H9 (cell line): ENCODE data around the gene GPAT2. TPM values are rescaled to one million over a fixed set of nuclear protein-coding genes. Genes with fewer than 3 reads are reported as not detected.
A peak's percentile ranks its signal among the peaks of the same experiment; 100 is the strongest.
"Not testable (repeated sequence)": the region's sequence is repeated elsewhere in the genome, so short reads cannot be mapped to it uniquely, and the experiment has no call there.

Source experiments
- DNase-seq: peaks from one replicate; pipeline ENCODE4 v3.0.0-alpha.2; 2017
- H2AFZ ChIP-seq: one replicate; pipeline ENCODE4 v1.6.1; 2013; ENCODE audit warnings: mild to moderate bottlenecking, low read length, control low read depth, moderate library complexity
- H2AK5ac ChIP-seq: 2 replicates; pipeline ENCODE4 v1.6.1; 2013; ENCODE audit warnings: low read length, control low read depth, mixed read lengths; ENCODE audit not compliant: insufficient read length
- H2BK120ac ChIP-seq: one replicate; pipeline ENCODE4 v1.6.1; 2013; ENCODE audit warnings: low read depth, mild to moderate bottlenecking, low read length, control low read depth, inconsistent platforms; ENCODE audit not compliant: poor library complexity, severe bottlenecking
- H2BK12ac ChIP-seq: 2 replicates; pipeline ENCODE4 v1.6.1; 2013; ENCODE audit warnings: low read length, control low read depth, mixed read lengths, low read depth; ENCODE audit not compliant: insufficient read length
- H2BK15ac ChIP-seq: 2 replicates; pipeline ENCODE4 v1.6.1; 2013; ENCODE audit warnings: low read depth, low read length, control low read depth
- H2BK20ac ChIP-seq: one replicate; pipeline ENCODE4 v1.6.1; 2013; ENCODE audit warnings: low read depth, mild to moderate bottlenecking, low read length, control low read depth, inconsistent platforms; ENCODE audit not compliant: poor library complexity, severe bottlenecking
- H2BK5ac ChIP-seq: 2 replicates; pipeline ENCODE4 v1.6.1; 2013; ENCODE audit warnings: low read length, control low read depth, mixed read lengths; ENCODE audit not compliant: insufficient read length
- H3K14ac ChIP-seq: 2 replicates; pipeline ENCODE4 v1.6.1; 2013; ENCODE audit warnings: low read length, control low read depth; ENCODE audit not compliant: insufficient read depth
- H3K18ac ChIP-seq: 2 replicates; pipeline ENCODE4 v1.6.1; 2013; ENCODE audit warnings: low read depth, mild to moderate bottlenecking, mixed read lengths, low read length, control low read depth; ENCODE audit not compliant: insufficient read length
- H3K23ac ChIP-seq: 2 replicates; pipeline ENCODE4 v1.6.1; 2013; ENCODE audit warnings: low read length, control low read depth, mixed read lengths, low read depth; ENCODE audit not compliant: insufficient read length
- H3K23me2 ChIP-seq: 2 replicates; pipeline ENCODE4 v1.6.1; 2013; ENCODE audit warnings: low read depth, mild to moderate bottlenecking, mixed read lengths, low read length, control low read depth; ENCODE audit not compliant: insufficient read length, poor library complexity, severe bottlenecking
- H3K27ac ChIP-seq: 2 replicates; pipeline ENCODE4 v1.5.1; 2013; ENCODE audit warnings: low read length, control low read depth, mixed read lengths, low read depth; ENCODE audit not compliant: insufficient read length
- H3K27me3 ChIP-seq: 2 replicates; pipeline ENCODE4 v1.6.1; 2013; ENCODE audit warnings: low read length, control low read depth, inconsistent platforms; ENCODE audit not compliant: insufficient read depth
- H3K4ac ChIP-seq: 2 replicates; pipeline ENCODE4 v1.6.1; 2013; ENCODE audit warnings: low read depth, mild to moderate bottlenecking, control low read depth, inconsistent platforms, low read length, moderate library complexity
- H3K4me1 ChIP-seq: 2 replicates; pipeline ENCODE4 v1.6.1; 2013; ENCODE audit warnings: low read length, control low read depth, inconsistent platforms; ENCODE audit not compliant: insufficient read depth
- H3K4me2 ChIP-seq: 2 replicates; pipeline ENCODE4 v1.6.1; 2013; ENCODE audit warnings: low read length, control low read depth, mixed read lengths; ENCODE audit not compliant: insufficient read length, insufficient read depth
- H3K56ac ChIP-seq: 2 replicates; pipeline ENCODE4 v1.6.1; 2013; ENCODE audit warnings: low read depth, mild to moderate bottlenecking, mixed read lengths, low read length, control low read depth; ENCODE audit not compliant: insufficient read length
- H3K79me1 ChIP-seq: 2 replicates; pipeline ENCODE4 v1.6.1; 2013; ENCODE audit warnings: low read depth, mild to moderate bottlenecking, moderate library complexity, low read length, control low read depth, inconsistent platforms; ENCODE audit not compliant: insufficient read depth, poor library complexity, severe bottlenecking
- H3K79me2 ChIP-seq: 2 replicates; pipeline ENCODE4 v1.6.1; 2013; ENCODE audit warnings: low read length, control low read depth, inconsistent platforms; ENCODE audit not compliant: insufficient read depth
- H3K9ac ChIP-seq: 2 replicates; pipeline ENCODE4 v1.6.1; 2013; ENCODE audit warnings: low read length, control low read depth, mixed read lengths; ENCODE audit not compliant: insufficient read length; ENCODE audit errors: extremely low read depth
- H3K9me3 ChIP-seq: one replicate; pipeline ENCODE4 v1.6.1; 2013; ENCODE audit warnings: low read depth, low read length, inconsistent platforms; ENCODE audit not compliant: control insufficient read depth
- H3T11ph ChIP-seq: one replicate; pipeline ENCODE4 v1.6.1; 2013; ENCODE audit warnings: mild to moderate bottlenecking, low read length, control low read depth, inconsistent platforms
- H4K20me1 ChIP-seq: one replicate; pipeline ENCODE4 v1.6.1; 2013; ENCODE audit not compliant: control insufficient read depth, insufficient read length, insufficient read depth
- H4K5ac ChIP-seq: 2 replicates; pipeline ENCODE4 v1.6.1; 2013; ENCODE audit warnings: low read depth, mild to moderate bottlenecking, mixed read lengths, low read length, control low read depth; ENCODE audit not compliant: insufficient read length
- H4K8ac ChIP-seq: replicated peaks from 2 replicates; pipeline ENCODE4 v1.6.1; 2013; ENCODE audit warnings: low read length, control low read depth, mixed read lengths, low read depth; ENCODE audit not compliant: insufficient read length
- H4K91ac ChIP-seq: 2 replicates; pipeline ENCODE4 v1.6.1; 2013; ENCODE audit warnings: low read depth, mild to moderate bottlenecking, moderate library complexity, mixed read lengths, low read length, control low read depth; ENCODE audit not compliant: insufficient read length
- H3K27ac Mint-ChIP-seq, 3 experiments: 2 replicates in 2 of 3; 3 replicates in 1 of 3; pipeline ENCODE4 v1.8.0; 2020 to 2021; ENCODE audit warnings: mixed read lengths in 3 of 3, mild to moderate bottlenecking in 1 of 3, moderate library complexity in 1 of 3
- H3K27me3 Mint-ChIP-seq: 2 replicates; pipeline ENCODE4 v1.8.0; 2021; ENCODE audit warnings: low read depth, mild to moderate bottlenecking, moderate library complexity, mixed read lengths
- H3K36me3 Mint-ChIP-seq, 3 experiments: 2 replicates in 2 of 3; 3 replicates in 1 of 3; pipeline ENCODE4 v1.8.0; 2020 to 2021; ENCODE audit warnings: low read depth in 3 of 3, mixed read lengths in 3 of 3; ENCODE audit not compliant: insufficient read depth in 1 of 3
- H3K4me1 Mint-ChIP-seq, 2 experiments: 2 replicates each; pipeline ENCODE4 v1.8.0; 2020; ENCODE audit warnings: mixed read lengths in 2 of 2
- H3K4me3 Mint-ChIP-seq, 2 experiments: 2 replicates in 1 of 2; 3 replicates in 1 of 2; pipeline ENCODE4 v1.8.0; 2020 to 2021; ENCODE audit warnings: mild to moderate bottlenecking in 2 of 2, mixed read lengths in 2 of 2, moderate library complexity in 1 of 2
- H3K9me3 Mint-ChIP-seq, 2 experiments: 2 replicates in 1 of 2; 3 replicates in 1 of 2; pipeline ENCODE4 v1.8.0; 2020; ENCODE audit warnings: mild to moderate bottlenecking in 2 of 2, mixed read lengths in 2 of 2, moderate library complexity in 1 of 2
- WGBS: extraction: QIAGEN DNeasy Blood & Tissue Kit; methylation state at CpG from one replicate; pipeline ENCODE4 v1.1.7; 2013; ENCODE audit warnings: missing lambda C conversion rate, low lambda C conversion rate, mixed read lengths; ENCODE audit not compliant: insufficient read length; ENCODE audit errors: extremely low coverage; 5-methylcytosine and 5-hydroxymethylcytosine counted together
- total RNA-seq: library from RNA; stranded (reverse); gene quantifications from 2 replicates; pipeline ENCODE4 v1.2.1, GENCODE V29; 2021

The GPAT2 gene
- total RNA-seq, 1 experiment from 2014 or later, result 0.17 TPM

DNA sequence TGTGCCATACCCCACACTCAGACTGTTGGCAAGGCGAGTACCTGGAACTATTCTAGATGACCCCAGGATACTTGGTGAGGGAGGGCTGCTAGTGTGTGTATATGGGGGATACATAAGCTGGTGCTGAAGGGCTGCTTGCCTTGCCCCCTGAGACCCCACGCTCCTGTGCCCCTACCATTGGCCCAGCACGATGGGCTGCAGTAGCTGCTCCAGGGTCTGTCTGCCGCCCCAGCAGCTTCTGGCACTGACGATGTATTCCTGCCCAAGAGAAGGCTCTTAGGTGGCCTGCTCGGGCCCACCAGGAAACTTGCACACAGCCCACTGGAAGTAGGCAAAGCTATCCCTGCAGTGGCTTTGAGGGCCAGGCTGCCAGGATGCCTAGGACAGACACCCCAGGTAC lies 9.0 kb downstream of the GPAT2 start:
- not testable (repeated sequence) for H2BK120ac ChIP-seq, H3K4ac ChIP-seq, H3K4me1 Mint-ChIP-seq, H3K23me2 ChIP-seq, H3K27me3 ChIP-seq, H4K20me1 ChIP-seq, H3K79me2 ChIP-seq, H3K23ac ChIP-seq, H3K18ac ChIP-seq, H3K27me3 Mint-ChIP-seq, H2BK5ac ChIP-seq, H3T11ph ChIP-seq, H3K79me1 ChIP-seq, H2BK12ac ChIP-seq, H3K4me1 ChIP-seq, H3K56ac ChIP-seq, H2BK20ac ChIP-seq, H4K5ac ChIP-seq, H4K91ac ChIP-seq, H3K4me2 ChIP-seq, H3K4me3 Mint-ChIP-seq, H3K27ac Mint-ChIP-seq, H3K9me3 ChIP-seq, H3K14ac ChIP-seq, H3K9me3 Mint-ChIP-seq, H3K9ac ChIP-seq, H2AFZ ChIP-seq, H3K36me3 Mint-ChIP-seq, H4K8ac ChIP-seq, H3K27ac ChIP-seq, H2BK15ac ChIP-seq, H2AK5ac ChIP-seq
- WGBS, result no CpG with 5 or more reads among the region's 6 CpGs
- peak; percentile 5 for DNase-seq
